Suprapubic skin (tissue), 4 donors: ENCODE data around the gene GALNT15. TPM values are rescaled to one million over a fixed set of nuclear protein-coding genes. Genes with fewer than 3 reads are reported as not detected.

Experiments
- DNase-seq, 2 donors: peaks; one replicate each; pipeline ENCODE4 v3.0.0-alpha.2; 2019; ENCODE audit warnings: low spot score in 2 of 2
- H3K27ac ChIP-seq: fragments of 200-600 bp; sonication (generic); one replicate; pipeline ENCODE4 v1.5.1; 2019
- H3K27me3 ChIP-seq: fragments of 200-600 bp; sonication (generic); one replicate; pipeline ENCODE4 v1.5.1; 2019
- H3K36me3 ChIP-seq: fragments of 200-600 bp; sonication (generic); one replicate; pipeline ENCODE4 v1.5.1; 2019
- H3K4me1 ChIP-seq: fragments of 200-600 bp; sonication (generic); one replicate; pipeline ENCODE4 v1.5.1; 2019
- H3K4me3 ChIP-seq: fragments of 200-600 bp; sonication (generic); one replicate; pipeline ENCODE4 v1.5.1; 2019; ENCODE audit warnings: mild to moderate bottlenecking
- H3K9me3 ChIP-seq: fragments of 200-600 bp; sonication (generic); one replicate; pipeline ENCODE4 v1.5.1; 2019
- EP300 ChIP-seq: sonication (generic); formaldehyde crosslinking; IDR thresholded peaks from one replicate; pipeline ENCODE4 v1.6.1; 2017; ENCODE audit warnings: antibody characterized with exemption
- POLR2A ChIP-seq, 2 donors: fragments of 450-650 bp; IDR thresholded peaks; one replicate each; pipeline ENCODE4 v1.6.1; 2017; ENCODE audit warnings: antibody characterized with exemption in 2 of 2, mild to moderate bottlenecking in 2 of 2, moderate library complexity in 2 of 2
- POLR2AphosphoS5 ChIP-seq, 3 donors: sonication (generic); formaldehyde crosslinking; IDR thresholded peaks; one replicate each; pipeline ENCODE4 v1.6.1; 2017; ENCODE audit warnings: antibody characterized with exemption in 3 of 3
- WGBS: methylation state at CpG from one replicate; pipeline ENCODE4 v1.1.5; 2018; 5-methylcytosine and 5-hydroxymethylcytosine counted together
- total RNA-seq, 4 donors: library from RNA; depleted of rRNA; stranded (reverse); fragments of >200 nt; gene quantifications; one replicate each; pipeline ENCODE4 v1.1.0, GENCODE V29; 2016
- TF ChIP-seq, protein P1 (sequence below), 2 donors: fragments of 200-600 bp in 1 of 2; fragments of 450-650 bp in 1 of 2; sonication (generic) in 1 of 2; IDR thresholded peaks; one replicate each; pipeline ENCODE4 v1.5.1; 2016 to 2019; ENCODE audit warnings: antibody characterized with exemption in 2 of 2, mild to moderate bottlenecking in 1 of 2, moderate library complexity in 1 of 2

GALNT15 gene
- total RNA-seq, 4 donors from 2014 or later: 15.5 to 113 (median 49.1) TPM

DNA sequence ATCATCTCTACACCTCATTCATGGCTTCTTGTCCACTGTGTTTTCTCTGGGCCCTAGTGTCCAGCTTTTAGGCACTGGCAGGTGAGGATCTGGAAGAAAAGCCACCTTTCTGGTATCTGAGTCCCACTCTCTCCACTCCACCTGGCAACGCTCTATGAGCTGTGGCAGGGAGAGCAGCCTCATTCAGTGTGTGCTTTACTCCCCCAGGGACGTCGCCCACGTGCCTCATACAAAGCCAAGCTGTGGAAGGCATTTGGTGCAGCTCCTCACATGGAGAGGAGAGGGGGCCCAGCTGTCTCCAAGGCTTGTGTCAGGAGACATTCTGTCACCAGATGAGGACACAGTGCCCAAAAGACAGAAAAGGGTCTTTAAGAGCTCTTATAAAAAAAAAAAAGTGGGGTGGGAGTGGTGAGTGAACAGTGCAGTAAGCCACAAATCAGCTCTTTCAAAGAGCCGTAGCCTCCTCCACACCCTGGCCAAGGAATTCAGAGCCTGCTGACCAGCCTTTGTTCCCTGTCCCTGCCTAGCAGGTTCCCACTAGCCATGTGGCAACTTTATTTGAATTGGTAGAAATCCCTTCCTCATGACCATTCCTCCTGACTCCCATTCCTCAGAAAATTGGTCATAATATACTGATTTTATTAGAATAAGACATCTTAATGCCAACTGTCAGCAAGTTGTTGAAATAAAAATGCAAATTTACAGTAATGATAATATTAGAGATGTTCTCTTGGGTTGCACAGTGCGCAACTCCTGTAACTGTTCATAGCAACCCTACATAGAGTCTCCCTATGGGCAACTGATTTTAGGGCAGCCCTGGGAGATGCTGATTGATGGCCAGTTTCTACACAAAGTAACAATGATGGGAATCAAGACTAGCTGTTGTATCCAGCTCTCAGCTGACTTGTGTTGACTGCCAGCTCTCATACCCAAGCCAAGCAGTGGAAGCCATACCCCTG is 29.5 kb downstream of the GALNT15 start:
- peak in 1 of 2 donors; percentile 55 for DNase-seq
- H3K9me3 ChIP-seq: no peaks in the 10 kb centered on the region
- no peaks in the 10 kb centered on the region for H3K4me1 ChIP-seq
- WGBS: 91% methylated on average over 6 of the region's 6 CpGs
- H3K27ac ChIP-seq: no peak overlapping the region
- TF ChIP-seq, protein P1, sequence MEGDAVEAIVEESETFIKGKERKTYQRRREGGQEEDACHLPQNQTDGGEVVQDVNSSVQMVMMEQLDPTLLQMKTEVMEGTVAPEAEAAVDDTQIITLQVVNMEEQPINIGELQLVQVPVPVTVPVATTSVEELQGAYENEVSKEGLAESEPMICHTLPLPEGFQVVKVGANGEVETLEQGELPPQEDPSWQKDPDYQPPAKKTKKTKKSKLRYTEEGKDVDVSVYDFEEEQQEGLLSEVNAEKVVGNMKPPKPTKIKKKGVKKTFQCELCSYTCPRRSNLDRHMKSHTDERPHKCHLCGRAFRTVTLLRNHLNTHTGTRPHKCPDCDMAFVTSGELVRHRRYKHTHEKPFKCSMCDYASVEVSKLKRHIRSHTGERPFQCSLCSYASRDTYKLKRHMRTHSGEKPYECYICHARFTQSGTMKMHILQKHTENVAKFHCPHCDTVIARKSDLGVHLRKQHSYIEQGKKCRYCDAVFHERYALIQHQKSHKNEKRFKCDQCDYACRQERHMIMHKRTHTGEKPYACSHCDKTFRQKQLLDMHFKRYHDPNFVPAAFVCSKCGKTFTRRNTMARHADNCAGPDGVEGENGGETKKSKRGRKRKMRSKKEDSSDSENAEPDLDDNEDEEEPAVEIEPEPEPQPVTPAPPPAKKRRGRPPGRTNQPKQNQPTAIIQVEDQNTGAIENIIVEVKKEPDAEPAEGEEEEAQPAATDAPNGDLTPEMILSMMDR (IDR thresholded peaks at IDR 0.05): no peak
- TF ChIP-seq POLR2AphosphoS5 (IDR thresholded peaks at IDR 0.05) (no peak), POLR2A (IDR thresholded peaks at IDR 0.05) (no peak), EP300 (no peak)
- H3K4me3 ChIP-seq: no peak overlapping the region
- H3K27me3 ChIP-seq: no peaks in the 10 kb centered on the region
- peaks cover 29% of the 10 kb centered on the region for H3K36me3 ChIP-seq

DNA sequence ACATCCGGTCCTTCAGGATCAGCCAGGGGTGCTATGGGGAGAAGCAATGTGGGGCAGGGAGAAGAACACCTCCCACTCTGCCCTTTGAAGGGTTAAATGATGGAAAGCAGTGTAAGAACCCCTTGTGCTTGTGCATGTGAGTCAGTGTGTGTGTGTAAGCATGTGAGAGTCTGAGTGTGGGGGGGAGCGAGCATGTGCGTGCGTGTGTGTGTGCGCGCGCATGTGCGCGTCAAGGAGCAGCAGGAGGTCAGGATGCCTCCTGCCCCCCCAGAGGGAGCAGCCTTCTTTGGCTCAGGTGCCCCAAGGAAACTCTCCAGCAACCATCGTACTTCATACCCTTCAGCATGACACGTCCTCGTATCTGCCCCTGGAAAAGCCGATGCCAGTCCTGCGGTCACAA is 30.3 kb downstream of the GALNT15 start:
- Histone ChIP-seq H3K27me3 (no peaks in the 10 kb centered on the region), H3K4me1 (no peaks in the 10 kb centered on the region), H3K9me3 (no peaks in the 10 kb centered on the region), H3K4me3 (no peak overlapping the region), H3K36me3 (peaks cover 26% of the 10 kb centered on the region), H3K27ac (no peak overlapping the region)
- no peak for TF ChIP-seq POLR2AphosphoS5 (IDR thresholded peaks at IDR 0.05)
- TF ChIP-seq, protein P1 (IDR thresholded peaks at IDR 0.05): no peak
- TF ChIP-seq EP300: no peak
- no peak for TF ChIP-seq POLR2A (IDR thresholded peaks at IDR 0.05)
- no peak for DNase-seq
- 95% methylated on average over 14 of the region's 14 CpGs for WGBS

DNA sequence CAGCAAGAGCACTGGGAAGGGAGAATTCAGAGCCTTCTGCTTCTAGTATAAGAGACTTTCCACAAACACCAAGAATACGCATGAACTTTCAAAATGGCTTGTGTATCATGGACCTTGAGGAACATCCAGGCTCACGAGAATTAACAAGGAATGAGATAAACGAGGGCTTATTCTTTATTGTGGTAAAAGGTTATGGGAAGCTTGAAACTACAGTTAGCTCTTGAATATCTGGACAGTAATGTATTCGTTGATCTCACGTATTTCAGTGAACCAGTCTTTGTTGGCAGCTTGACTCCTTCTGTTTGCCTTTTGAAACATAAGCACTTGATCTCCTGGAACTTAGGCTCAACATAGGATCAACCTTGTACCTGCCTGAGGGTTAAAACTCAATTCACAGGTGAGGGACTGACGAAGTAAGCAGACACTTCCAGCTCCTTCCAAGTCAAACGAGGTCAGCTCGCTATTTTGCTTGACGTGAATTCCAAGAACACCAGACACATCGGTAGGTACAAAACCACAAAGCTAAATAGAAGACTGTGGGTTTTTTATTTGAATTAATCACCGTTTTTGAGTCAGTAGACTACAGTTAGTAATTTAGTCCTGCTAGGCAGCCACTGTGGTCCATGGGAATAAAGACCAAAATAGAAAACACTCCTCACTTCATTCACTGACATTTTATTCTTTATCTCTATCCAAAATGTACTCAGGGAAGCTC is 30.8 kb downstream of the GALNT15 start:
- TF ChIP-seq POLR2A (IDR thresholded peaks at IDR 0.05): no peak
- no peak for TF ChIP-seq EP300
- TF ChIP-seq, protein P1 (IDR thresholded peaks at IDR 0.05): no peak
- TF ChIP-seq POLR2AphosphoS5 (IDR thresholded peaks at IDR 0.05): no peak
- DNase-seq: no peak
- 68% methylated on average over 11 of the region's 11 CpGs for WGBS
- Histone ChIP-seq H3K9me3 (no peaks in the 10 kb centered on the region), H3K27me3 (no peaks in the 10 kb centered on the region), H3K36me3 (peaks cover 26% of the 10 kb centered on the region), H3K4me3 (no peak overlapping the region), H3K27ac (no peak overlapping the region), H3K4me1 (no peaks in the 10 kb centered on the region)

DNA sequence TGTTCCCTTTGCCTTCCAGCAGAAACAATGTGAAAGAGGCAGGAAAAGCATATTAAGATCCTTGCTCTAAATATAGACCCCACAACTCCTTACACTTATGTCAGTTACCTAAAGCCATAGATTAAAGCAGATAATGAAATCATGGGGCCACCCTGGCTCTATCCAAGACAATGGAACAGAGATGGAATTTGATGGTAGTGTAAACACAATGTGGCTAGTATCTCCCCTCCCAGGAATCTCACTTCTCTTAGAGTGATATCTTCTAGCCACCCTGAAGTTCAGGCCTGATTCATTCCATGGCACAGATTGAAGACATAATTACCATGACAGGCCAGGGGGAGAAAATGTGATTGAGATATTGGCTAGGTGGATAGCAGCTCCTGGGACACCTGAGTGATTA is 32.6 kb downstream of the GALNT15 start:
- Histone ChIP-seq H3K27me3 (no peaks in the 10 kb centered on the region), H3K36me3 (peaks cover 26% of the 10 kb centered on the region), H3K9me3 (no peaks in the 10 kb centered on the region), H3K27ac (no peak overlapping the region), H3K4me3 (no peak overlapping the region), H3K4me1 (no peaks in the 10 kb centered on the region)
- TF ChIP-seq POLR2AphosphoS5 (IDR thresholded peaks at IDR 0.05): no peak
- TF ChIP-seq POLR2A (IDR thresholded peaks at IDR 0.05): no peak
- TF ChIP-seq, protein P1 (IDR thresholded peaks at IDR 0.05): no peak
- no peak for TF ChIP-seq EP300
- no peak for DNase-seq
